ENCODE data around the gene PDS5A. TPM values are rescaled to one million over a fixed set of nuclear protein-coding genes. Genes with fewer than 3 reads are reported as not detected.
"Not testable (repeated sequence)": the region's sequence is repeated elsewhere in the genome, so short reads cannot be mapped to it uniquely, and the experiment has no call there.

PDS5A gene
- total RNA-seq, 1 donor from 2014 or later, result 64.6 TPM

GRCh38 chr4:39961311-39961877 is 16.3 kb downstream of the PDS5A start:
- DNase-seq (ENCODE audit: extremely low spot score in 2 of 2), result no peak
- H3K4me3 ChIP-seq, result no peak overlapping the region
- H3K27me3 ChIP-seq, result no peaks in the 10 kb centered on the region
- TF ChIP-seq CTCF (IDR thresholded peaks at IDR 0.05) (no peak), POLR2AphosphoS5 (IDR thresholded peaks at IDR 0.05; ENCODE audit: insufficient read depth in 1 of 2, low read depth in 1 of 2) (no peak), POLR2A (IDR thresholded peaks at IDR 0.05) (no peak)
- no peaks in the 10 kb centered on the region for H3K9me3 ChIP-seq
- H3K4me1 ChIP-seq, result peaks cover 14% of the 10 kb centered on the region
- no peaks in the 10 kb centered on the region for H3K36me3 ChIP-seq
- no peak overlapping the region for H3K27ac ChIP-seq
- intact Hi-C loops (cut with DNase I), result no loop called here

- Histone ChIP-seq H3K27ac (no peak overlapping the region), H3K36me3 (no peaks in the 10 kb centered on the region), H3K4me1 (peaks cover 19% of the 10 kb centered on the region), H3K27me3 (no peaks in the 10 kb centered on the region), H3K9me3 (no peaks in the 10 kb centered on the region), H3K4me3 (no peak overlapping the region)
- intact Hi-C loops (cut with DNase I), result no loop called here
- DNase-seq (ENCODE audit: extremely low spot score in 2 of 2), result no peak
- TF ChIP-seq POLR2AphosphoS5 (IDR thresholded peaks at IDR 0.05; ENCODE audit: insufficient read depth in 1 of 2, low read depth in 1 of 2) (no peak), CTCF (IDR thresholded peaks at IDR 0.05) (no peak), POLR2A (IDR thresholded peaks at IDR 0.05) (no peak)
Measured at GRCh38 chr4:39950861-39951481, 26.7 kb downstream of the PDS5A start.

- Histone ChIP-seq H3K36me3 (no peaks in the 10 kb centered on the region), H3K4me1 (peaks cover 26% of the 10 kb centered on the region), H3K27ac (no peak overlapping the region), H3K9me3 (no peaks in the 10 kb centered on the region), H3K27me3 (no peaks in the 10 kb centered on the region), H3K4me3 (no peak overlapping the region)
- DNase-seq (ENCODE audit: extremely low spot score in 2 of 2), result no peak
- TF ChIP-seq POLR2AphosphoS5 (IDR thresholded peaks at IDR 0.05; ENCODE audit: insufficient read depth in 1 of 2, low read depth in 1 of 2) (no peak), CTCF (IDR thresholded peaks at IDR 0.05) (no peak), POLR2A (IDR thresholded peaks at IDR 0.05) (no peak)
- intact Hi-C loops (cut with DNase I), result no loop called here
Measured at GRCh38 chr4:39947963-39948362, 29.7 kb downstream of the PDS5A start.

- no peak for TF ChIP-seq POLR2A (IDR thresholded peaks at IDR 0.05)
- Histone ChIP-seq H3K4me1 (peaks cover 29% of the 10 kb centered on the region), H3K4me3 (no peak overlapping the region), H3K27me3 (no peaks in the 10 kb centered on the region), H3K27ac (no peak overlapping the region), H3K36me3 (no peaks in the 10 kb centered on the region), H3K9me3 (no peaks in the 10 kb centered on the region)
- intact Hi-C loops (cut with DNase I), result no loop called here
- no peak for DNase-seq (ENCODE audit: extremely low spot score in 2 of 2)
Measured at GRCh38 chr4:39947417-39947816, 30.3 kb downstream of the PDS5A start.

- H3K9me3 ChIP-seq; intact Hi-C loops (cut with DNase I); H3K27me3 ChIP-seq; DNase-seq (ENCODE audit: extremely low spot score in 2 of 2); H3K27ac ChIP-seq; H3K36me3 ChIP-seq; H3K4me3 ChIP-seq: not testable (repeated sequence)
- H3K4me1 ChIP-seq, result peaks cover 40% of the 10 kb centered on the region
Measured at GRCh38 chr4:39944245-39944644, 33.5 kb downstream of the PDS5A start.

GRCh38 chr4:39942507-39942906 is 35.2 kb downstream of the PDS5A start:
- no peak for TF ChIP-seq POLR2AphosphoS5 (IDR thresholded peaks at IDR 0.05; ENCODE audit: insufficient read depth in 1 of 2, low read depth in 1 of 2)
- intact Hi-C loops (cut with DNase I), result no loop called here

More at GRCh38 chr4:39942507-39942906, 35.2 kb downstream of the PDS5A start:
- H3K27me3 ChIP-seq, result no peaks in the 10 kb centered on the region
- H3K4me1 ChIP-seq, result peaks cover 37% of the 10 kb centered on the region
- H3K4me3 ChIP-seq, result no peak overlapping the region
- H3K27ac ChIP-seq, result no peak overlapping the region
- H3K36me3 ChIP-seq, result no peaks in the 10 kb centered on the region
- no peaks in the 10 kb centered on the region for H3K9me3 ChIP-seq
- DNase-seq (ENCODE audit: extremely low spot score in 2 of 2), result no peak

Measured in vagina (tissue), 2 donors.